HG02884 (cell line): ENCODE measurements around the gene CRADD.
"Not testable (repeated sequence)": the region's sequence is repeated elsewhere in the genome, so short reads cannot be mapped to it uniquely, and the experiment has no call there.

ENCODE experiments used
- ATAC-seq: cut with Tn5 transposase; IDR thresholded peaks from one replicate; pipeline ENCODE4 v1.9.1; 2021; ENCODE audit warnings: mild to moderate bottlenecking, moderate library complexity; ENCODE audit not compliant: unreplicated experiment

The CRADD gene

DNA sequence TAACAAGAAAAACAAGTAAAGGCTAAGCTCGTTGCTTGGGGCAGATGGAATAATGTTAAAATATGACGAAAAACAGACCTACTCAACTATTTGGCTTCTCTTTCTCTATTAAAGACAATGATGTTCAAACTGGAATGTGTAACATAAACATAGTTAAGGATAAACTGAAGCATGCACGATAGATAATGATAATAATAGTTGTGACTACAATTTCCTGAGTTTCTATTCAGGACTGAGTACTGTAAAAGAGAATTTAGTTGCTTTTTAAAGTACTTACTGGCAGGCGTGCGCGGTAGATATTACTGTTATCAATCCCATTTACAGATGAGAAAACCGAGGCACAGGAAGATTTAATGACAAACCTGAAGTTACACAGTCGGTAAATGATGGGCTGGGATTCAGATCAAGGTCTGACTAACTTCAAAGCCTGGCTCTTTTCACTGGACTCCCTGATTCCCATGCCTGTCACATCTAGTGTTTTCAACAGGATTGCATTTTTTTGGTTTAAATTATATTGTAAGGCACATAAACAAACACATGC, 103.0 kb downstream of the CRADD start:
- ATAC-seq: no peak

DNA sequence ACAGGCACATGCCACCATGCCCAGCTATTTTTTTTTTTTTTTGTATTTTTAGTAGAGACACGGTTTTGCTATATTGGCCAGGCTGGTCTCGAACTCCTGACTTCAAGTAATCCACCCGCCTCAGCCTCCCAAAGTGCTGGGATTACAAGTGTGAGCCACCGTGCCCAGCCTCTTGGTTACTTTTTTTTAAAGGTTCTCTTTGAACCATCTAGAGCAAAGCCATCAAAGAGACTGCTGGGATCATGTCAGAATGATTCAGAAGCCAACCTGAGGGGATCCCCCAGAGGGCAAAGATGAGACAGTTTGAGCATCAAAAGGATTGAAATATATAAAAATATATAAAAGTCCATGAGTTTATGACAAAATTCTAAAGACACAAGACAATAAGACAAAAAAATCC, 103.7 kb downstream of the CRADD start:
- not testable (repeated sequence) for ATAC-seq

DNA sequence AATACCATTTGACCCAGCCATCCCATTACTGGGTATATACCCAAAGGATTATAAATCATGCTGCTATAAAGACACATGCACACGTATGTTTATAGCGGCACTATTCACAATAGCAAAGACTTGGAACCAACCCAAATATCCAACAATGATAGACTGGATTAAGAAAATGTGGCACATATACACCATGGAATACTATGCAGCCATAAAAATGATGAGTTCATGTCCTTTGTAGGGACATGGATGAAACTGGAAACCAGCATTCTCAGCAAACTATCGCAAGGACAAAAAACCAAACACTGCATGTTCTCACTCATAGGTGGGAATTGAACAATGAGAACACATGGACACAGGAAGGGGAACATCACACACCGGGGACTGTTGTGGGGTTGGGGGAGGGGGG, 104.8 kb downstream of the CRADD start:
- ATAC-seq: not testable (repeated sequence)

DNA sequence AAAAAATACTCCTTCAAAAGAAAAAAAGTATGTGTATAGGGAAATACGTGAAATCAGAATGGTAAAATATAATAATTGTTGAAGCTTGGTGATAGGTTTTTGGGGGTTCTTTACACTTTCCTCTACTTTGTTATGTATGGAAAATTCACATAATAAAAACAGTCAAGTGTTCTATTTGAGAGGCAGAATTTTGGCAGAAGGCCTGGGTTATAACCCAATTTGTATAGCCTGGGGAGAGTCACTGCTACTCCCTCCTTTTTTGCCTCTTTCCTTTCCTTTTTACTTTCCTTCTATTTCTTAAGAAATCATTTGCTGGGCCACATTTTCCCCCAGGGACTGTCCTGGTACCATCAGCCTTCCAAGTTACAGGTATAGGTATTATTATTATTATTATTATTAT, 105.7 kb downstream of the CRADD start:
- no peak for ATAC-seq

DNA sequence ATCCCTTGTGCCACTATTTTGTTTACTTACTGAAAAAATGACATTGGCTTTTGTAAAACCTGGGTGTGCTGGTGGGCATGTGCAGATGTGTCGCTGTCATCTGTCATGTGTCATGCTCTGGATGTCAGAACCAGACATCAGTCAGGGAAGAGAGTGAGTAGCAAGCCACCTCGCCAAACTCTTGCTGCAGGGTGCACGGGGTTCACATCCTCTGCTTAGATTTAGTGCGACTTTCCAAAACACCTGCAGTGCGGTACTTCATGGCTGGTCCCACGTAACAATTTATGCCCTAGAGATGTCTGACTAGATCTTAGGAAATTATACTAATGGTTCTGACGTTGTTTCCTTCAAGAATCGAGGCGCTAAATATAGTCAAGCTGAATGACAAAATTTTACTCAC, 106.7 kb downstream of the CRADD start:
- ATAC-seq: no peak

DNA sequence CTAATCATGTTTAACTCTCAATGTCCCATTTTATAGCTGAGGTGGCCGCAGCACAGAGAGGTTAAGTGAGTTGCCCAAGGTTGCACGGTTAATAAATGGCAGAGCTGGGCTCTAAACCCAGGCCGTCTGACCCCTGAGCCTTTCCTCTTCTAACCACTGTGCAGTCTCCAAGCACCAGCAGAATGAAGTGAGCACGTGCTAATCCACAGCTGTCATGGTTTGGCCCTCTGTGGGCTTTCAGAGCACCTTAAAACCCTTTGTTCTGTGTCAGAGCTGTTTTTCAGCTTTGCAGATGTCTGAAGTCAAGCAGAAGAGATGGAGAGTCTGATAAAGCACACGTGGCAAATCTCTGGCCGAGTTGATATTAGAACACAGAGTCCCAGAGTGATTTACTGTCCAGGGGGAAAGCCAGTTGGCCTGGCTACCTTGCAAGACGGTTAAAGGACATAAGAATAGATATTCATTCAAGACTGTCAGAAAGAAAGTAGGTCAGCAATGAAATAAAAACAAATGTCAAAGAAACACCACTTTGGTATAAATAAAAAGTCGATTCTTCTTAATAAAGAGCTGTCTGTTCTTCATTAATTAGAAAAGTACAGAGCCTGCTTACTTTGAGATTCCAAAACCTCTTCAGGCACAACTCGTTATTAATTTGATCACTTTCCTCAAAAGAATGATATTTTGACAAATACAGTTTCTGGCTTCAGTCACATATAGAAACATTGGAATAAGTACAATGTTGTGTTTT, 107.3 kb downstream of the CRADD start:
- ATAC-seq: no peak

DNA sequence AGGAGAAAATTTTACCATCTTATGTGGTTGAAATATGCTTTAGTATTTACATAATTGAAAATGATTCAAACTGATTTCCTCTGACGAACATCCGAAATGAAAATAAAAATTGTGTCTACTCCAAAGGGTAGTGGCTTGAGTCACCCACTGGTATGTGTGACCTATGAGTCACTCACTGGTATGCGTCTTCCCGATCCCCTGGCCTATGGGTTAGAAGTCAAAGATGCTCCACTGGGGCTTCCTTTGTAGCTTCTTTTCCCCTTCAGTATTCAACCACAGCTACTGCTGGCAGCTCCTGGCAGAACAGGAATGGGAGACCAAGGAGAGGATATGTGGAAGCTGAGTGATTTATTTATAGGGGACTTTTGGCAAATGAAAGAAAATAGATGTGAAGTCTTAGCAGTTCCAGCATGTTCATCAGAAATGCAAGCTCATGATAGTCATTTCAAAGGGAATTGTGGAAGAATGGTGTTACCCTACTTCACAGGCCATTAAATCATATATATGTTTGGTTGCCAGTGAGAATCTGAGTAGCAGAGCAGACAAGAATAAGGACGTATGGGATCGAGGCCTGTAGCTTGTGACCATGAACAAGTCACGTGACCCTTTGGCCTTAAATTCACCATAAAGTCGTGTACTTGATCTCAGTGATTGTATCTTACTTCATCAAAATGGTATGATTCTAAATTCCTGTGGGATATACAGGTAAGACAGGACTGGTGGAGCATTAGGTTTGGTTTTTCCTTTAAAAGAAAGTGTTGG, 108.3 kb downstream of the CRADD start:
- ATAC-seq: no peak

DNA sequence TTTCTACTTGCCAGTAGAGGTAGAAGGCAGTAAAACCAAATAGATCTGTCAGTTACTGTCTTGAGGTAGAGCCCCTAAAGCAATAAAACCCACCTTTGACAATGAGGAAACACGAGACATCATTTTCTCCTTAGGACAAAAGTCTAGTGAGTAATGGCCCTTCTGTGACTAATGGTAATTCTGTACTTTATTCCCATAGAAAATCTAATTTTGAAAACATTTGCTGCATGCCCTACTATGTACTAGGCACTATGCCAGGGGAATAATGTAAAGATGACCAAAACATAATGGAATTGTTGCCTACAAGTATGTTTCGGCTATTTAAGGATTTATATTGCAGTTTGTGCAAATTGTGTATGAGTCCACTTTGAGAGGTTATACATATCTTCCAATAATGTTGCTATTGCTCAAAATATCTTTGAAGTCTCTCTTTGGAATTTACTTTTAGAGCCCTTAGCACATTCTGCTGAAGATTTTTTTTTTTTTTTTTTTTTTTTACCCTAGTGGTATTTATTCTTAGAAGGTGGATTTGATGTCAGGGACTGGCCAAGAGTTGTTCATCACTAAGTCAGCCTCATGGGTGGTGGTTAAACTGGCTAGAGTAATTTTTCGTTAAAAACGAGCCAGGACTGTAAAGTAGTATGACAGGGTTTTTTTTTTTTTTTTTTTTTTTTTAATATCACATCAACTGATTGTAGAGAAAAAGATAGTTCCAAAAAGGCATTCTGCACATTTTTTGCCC, 109.7 kb downstream of the CRADD start:
- no peak for ATAC-seq

DNA sequence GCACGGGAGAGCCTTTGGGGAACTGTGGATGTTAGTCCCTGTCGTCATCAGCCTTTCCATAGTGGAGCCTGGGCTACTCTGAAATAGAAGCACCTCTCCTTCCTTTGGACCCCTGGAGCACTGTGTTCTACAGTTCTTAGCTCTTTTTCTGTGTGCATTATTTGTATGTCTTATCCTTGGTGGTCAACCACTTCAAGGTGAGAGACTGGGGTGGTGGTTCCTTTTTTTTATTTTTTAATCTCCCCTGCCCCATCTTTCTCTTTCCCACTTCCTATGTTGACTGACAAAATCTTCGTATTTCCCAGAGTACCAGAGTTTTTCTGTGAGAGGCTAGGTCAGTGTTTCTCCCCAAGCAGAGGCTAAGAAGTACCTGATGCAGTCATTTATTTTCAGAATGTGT, 111.7 kb downstream of the CRADD start:
- ATAC-seq: no peak

DNA sequence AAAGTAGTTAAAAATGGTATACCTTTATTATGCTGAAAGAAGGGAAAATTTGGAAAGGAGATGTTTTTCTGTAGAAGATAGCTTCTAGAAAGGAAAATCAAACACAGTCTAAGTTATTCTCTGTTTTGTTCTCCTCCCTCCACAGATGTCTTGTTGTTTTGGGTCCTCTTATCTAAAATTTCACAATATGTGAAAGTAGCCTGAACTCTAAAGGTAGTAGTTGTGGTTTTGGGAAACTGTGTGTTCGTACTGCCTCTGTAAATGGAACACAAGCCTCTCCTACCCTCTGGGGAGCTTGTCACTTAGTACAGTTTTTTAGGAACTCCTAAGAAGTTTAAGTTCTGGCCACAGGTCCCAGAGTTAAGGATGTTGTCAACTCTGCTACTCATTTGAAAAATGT, 112.6 kb downstream of the CRADD start:
- ATAC-seq: no peak

DNA sequence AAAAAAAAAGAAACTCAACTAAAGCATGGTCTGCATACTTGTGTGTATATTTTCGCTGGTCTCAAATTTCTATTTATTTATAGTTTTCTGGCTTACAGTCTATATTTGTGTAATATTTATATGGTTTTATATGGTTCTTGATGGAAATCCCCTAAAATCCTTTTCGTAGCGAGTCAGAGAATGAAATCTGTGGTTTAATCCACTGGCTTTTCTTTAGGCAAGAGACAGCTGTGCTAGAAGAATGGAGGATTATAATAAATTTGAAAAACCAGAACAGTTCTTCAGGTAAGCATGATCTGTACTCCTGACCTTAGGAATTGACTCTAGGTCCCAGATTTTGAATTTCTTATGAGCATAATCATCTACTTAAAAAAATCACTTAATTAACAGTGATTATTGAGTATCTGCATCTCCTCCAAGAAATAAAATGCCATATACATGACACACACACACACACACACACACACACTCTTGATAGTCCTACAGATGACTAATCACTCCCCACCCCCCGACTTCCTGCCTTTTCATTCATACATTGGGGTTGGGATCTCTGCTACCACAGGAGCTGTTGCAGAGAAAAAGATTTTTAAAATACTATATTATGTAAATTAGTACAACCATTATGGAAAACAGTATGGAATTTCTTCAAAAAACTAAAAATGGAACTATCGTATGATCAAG, 113.4 kb downstream of the CRADD start:
- ATAC-seq: no peak

DNA sequence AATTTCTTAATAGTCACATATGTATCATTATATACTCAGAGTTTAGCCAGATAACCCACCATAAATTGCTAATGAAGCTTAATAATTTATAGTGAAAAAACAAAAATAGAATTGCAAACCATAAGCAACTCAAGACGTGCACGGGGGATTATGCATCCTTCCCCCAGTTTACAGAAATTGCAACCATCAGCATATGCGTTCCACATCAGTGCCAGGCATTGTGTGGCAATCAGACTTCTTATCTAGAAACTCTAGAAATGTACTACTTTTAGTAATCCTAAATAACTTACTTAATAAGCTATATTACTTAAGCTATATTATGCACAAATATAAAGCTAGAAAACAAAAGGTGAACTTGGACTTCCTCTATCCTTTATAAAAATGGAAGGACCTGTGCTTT, 115.8 kb downstream of the CRADD start:
- ATAC-seq: no peak

DNA sequence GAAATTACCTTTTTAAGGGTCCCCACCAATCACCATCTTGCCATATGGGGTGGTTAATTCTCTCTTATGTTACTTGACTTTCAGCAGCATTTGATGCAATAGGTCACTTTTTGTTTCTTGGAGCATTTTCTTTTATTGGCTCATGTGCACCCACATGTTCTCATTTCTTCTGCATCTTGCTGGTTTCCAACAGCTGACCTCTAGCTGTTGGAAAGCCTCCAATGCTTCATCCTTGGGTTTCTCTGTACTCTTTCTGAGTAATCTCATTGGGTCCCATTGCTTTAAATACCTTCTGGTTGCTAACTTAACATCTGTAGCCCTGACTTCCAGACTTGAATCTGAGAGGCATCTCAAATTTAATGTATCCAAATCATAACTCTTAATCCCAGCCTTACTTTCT, 116.8 kb downstream of the CRADD start:
- no peak for ATAC-seq

DNA sequence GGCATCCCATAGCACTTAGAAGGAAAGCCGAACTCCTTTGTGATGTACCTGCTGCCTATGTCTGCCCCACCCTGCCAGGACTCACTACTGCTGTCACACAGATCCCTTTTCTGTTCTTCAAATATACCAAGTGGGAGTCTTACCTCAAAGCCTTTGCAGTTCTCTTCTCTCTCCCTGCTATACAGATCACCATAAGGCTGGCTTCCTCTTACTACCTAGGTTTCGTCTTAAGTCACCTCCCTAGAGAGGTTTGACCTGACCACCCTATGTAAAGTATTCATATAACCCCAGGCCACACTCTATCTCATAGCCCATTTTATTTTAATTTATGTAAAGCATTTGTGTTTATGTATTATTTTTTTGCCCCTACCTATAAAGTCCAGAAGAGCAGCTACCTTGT, 117.6 kb downstream of the CRADD start:
- no peak for ATAC-seq

DNA sequence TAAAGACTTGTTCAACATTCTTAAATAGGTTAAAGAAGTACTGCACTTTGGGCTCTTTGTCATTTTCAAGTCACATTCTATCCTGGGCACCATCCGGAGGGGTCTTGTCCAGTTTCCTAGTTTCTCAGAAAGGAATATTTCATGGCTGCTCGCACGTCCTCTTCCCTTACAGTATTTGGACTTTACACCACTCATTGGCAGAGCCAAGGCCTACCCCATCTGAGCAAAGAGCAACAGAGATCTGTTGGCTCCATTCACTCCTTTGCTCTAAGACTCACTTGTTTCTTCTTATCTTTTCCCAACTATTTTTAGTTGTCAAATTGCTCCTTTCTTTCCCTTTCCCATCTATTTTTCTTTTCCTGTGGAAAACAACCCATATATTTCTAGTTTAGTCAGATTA, 118.2 kb downstream of the CRADD start:
- no peak for ATAC-seq

DNA sequence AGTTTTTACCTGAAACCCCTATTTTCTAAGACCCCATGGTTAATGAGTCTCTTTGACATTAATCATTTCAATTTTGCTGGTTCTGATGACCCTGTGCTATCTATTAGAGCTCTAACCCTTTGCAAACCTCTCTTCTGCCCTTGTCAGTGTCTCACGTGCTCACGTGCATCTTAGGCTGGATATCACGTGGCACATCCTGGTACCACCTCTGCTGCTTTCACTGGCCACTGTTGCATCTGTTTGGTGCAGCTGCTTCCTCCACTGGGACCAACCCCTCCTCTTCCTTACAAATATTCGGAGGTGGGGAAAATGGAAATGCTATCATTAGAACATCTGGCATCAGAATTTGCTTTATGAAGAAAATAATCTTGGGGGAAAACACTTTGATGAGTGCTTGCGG, 119.6 kb downstream of the CRADD start:
- no peak for ATAC-seq

DNA sequence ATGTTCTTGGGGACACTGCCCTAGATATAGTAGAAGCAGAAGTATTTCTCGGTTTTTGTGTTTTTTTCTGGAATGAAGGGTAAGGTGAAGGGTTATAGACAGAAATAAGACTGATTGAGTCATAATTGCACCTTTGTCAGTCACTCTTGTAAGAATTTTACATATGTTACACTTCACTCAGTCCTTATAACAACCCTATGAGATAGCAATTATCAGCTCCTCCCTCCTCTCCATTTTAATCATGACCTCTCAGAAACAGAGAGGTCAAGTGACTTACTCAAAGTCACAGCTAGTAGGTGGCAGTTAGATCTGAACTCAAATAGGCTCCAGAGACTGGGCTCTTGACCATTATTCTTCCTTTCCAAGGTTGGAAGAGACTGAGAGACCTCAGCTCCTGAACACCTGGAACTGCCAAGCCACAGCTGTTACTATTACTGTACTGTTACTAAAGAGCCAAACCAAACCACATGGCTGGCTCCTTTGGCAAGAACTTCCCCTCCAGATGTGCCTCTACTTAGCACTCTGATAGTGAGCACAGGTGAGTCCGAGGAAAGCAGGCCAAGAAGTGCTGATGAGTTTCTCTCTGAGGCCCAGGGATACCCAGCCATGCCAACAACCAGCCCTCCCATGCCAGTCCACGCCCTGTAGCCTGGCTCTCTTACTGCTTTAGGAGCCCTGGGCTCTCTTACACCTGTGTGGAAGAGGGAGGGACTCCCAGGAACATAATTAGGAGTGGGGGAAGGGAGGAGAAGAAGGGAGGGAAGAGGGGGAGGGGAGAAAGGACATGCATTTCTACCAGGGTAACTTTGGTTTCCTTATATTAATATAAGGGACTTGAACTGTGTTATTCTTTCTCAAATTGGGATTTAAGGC, 121.3 kb downstream of the CRADD start:
- ATAC-seq: no peak

DNA sequence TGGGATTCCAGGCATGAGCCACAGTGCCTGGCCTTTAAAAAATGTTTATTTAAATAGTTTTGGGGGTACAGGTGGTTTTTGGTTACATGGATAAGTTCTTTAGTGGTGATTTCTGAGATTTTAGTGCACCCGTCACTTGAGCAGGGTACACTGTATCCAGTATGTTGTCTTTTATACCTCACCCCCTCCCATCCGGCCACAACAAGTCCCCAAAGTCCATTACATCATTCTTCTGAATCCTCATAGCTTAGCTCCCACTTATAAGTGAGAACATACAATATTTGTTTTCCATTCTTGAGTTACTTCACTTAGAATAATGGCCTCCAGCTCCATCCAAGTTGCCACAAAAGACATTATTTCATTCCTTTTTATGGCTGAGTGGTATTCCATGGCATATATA, 124.5 kb downstream of the CRADD start:
- not testable (repeated sequence) for ATAC-seq

DNA sequence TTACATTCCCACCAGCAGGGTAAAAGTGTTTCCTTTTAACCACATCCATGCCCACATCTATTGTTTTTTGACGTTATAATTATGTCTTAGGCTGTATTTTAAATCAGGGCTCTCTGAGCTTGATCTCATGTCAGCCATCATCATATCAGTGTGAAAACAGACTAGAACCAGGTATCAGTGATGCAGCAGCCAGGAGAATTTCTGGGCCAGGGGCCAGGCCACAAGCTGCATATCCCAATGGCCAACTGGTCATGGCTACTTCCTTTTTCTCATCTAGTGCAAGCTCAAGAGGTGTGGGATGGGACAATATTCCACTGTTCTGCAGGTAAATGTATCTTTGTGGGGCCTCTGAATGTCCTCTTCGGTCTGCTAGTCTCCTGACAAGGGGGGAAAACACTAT, 125.1 kb downstream of the CRADD start:
- ATAC-seq: no peak
